ENCODE results near the gene RNF220. TPM values are rescaled to one million over a fixed set of nuclear protein-coding genes. Genes with fewer than 3 reads are reported as not detected.
A peak's percentile ranks its signal among the peaks of the same experiment; 100 is the strongest.

The RNF220 gene
- polyA plus RNA-seq, 4 donors = 52.6 to 86.1 (median 74.9) TPM

DNA sequence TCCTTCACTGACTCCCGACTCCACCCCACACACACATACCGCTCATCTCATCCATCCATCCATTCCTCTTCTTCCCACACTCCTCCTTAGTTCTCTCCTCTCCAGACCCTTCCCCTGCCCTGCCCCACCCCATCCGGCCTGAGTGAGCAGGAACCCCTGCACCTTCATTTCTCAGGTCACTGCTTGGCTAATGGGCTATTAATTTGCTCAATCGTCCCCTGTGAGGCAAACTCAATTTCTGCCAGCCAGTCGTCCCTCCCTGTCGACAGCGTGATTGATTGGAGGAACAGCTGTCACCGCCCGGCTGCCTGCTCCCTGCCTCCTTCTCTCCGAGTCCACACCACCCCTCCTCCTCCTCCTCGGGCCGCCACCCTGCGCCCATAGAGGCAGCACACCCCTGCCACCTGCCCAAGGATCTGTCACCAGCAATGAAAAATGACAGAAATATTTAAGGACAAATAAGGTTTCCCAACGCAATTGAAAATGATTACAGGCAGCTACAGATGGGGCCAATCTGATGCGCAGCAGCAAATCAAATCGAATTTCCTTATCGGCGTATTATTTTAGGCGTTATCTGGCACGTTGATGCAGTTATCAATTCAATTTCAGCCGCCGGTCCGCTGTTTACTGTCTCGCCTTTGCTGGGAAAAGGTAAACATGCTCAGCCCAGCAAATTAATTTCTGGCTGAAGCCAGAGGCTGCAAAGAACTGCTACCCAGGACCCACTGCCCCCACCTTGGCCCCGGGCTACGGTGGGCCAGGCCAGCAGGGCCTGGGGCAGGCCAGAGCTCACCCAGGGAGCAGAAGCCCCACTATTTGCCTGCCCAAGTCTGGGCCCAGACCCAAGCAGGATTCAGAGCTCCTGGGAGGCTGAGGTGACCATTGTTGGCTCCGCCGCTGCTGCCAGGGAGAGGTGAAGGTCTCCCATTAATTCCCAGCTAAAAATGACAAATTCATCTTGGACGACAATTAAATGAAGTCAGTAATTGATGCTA, 197.9 kb downstream of the RNF220 start:
- DNase-seq = peak in 1 of 2 donors; percentile 28
- no peak for FAIRE-seq
- Histone ChIP-seq H3K36me3 (ENCODE audit: control insufficient read depth in 3 of 3, insufficient read depth in 2 of 3, low read depth in 1 of 3, low read length in 3 of 3) (no peaks in the 10 kb centered on the region), H3K27ac (ENCODE audit: low read depth in 1 of 3, low read length in 2 of 3) (no peak overlapping the region), H3K4me3 (ENCODE audit: low read depth in 1 of 3, low read length in 3 of 3) (no peak overlapping the region), H3K9me3 (ENCODE audit: control insufficient read depth in 2 of 2, insufficient read depth in 1 of 2, low read depth in 1 of 2, low read length in 1 of 2) (no peaks in the 10 kb centered on the region), H3K4me1 (ENCODE audit: control insufficient read depth in 3 of 3, insufficient read depth in 2 of 3, low read depth in 1 of 3, low read length in 2 of 3) (peaks cover 0 to 15% (median 0%) of the 10 kb centered on the region in 3 donors), H3K27me3 (ENCODE audit: control insufficient read depth in 3 of 3, insufficient read depth in 3 of 3, low read length in 3 of 3) (peaks cover 0 to 26% (median 0%) of the 10 kb centered on the region in 3 donors)
- 20 to 44% (median 31%) methylated on average over 29 of the region's 29 CpGs for WGBS, 3 donors

DNA sequence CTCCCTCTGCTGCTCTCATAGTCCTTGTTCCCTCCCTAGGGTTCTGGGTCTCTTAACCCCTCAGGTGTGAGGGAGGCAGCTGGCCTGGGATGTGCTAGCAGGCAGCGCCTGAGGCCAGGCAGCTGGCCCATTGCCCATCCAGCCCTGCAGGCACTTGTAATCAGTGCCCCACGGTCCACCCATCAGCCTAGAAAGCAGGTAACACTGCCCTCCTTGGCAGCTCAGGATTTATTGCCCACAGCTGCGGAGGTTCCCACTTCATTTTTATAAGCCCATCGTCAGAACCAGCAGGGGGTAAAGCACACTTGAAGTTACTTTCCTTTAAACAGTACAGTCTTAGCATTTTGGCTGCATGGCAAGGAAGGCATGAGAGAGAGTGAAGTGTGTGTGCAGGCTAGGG, 198.7 kb downstream of the RNF220 start:
- Histone ChIP-seq H3K27me3 (ENCODE audit: control insufficient read depth in 3 of 3, insufficient read depth in 3 of 3, low read length in 3 of 3) (peaks cover 0 to 18% (median 0%) of the 10 kb centered on the region in 3 donors), H3K27ac (ENCODE audit: low read depth in 1 of 3, low read length in 2 of 3) (no peak overlapping the region), H3K9me3 (ENCODE audit: control insufficient read depth in 2 of 2, insufficient read depth in 1 of 2, low read depth in 1 of 2, low read length in 1 of 2) (no peaks in the 10 kb centered on the region), H3K4me3 (ENCODE audit: low read depth in 1 of 3, low read length in 3 of 3) (no peak overlapping the region), H3K4me1 (ENCODE audit: control insufficient read depth in 3 of 3, insufficient read depth in 2 of 3, low read depth in 1 of 3, low read length in 2 of 3) (peaks cover 0 to 15% (median 0%) of the 10 kb centered on the region in 3 donors), H3K36me3 (ENCODE audit: control insufficient read depth in 3 of 3, insufficient read depth in 2 of 3, low read depth in 1 of 3, low read length in 3 of 3) (no peaks in the 10 kb centered on the region)
- FAIRE-seq = no peak
- WGBS, 3 donors = 10 to 46% (median 22%) methylated on average over 4 of the region's 4 CpGs
- peak; percentile 22 to 51 for DNase-seq

DNA sequence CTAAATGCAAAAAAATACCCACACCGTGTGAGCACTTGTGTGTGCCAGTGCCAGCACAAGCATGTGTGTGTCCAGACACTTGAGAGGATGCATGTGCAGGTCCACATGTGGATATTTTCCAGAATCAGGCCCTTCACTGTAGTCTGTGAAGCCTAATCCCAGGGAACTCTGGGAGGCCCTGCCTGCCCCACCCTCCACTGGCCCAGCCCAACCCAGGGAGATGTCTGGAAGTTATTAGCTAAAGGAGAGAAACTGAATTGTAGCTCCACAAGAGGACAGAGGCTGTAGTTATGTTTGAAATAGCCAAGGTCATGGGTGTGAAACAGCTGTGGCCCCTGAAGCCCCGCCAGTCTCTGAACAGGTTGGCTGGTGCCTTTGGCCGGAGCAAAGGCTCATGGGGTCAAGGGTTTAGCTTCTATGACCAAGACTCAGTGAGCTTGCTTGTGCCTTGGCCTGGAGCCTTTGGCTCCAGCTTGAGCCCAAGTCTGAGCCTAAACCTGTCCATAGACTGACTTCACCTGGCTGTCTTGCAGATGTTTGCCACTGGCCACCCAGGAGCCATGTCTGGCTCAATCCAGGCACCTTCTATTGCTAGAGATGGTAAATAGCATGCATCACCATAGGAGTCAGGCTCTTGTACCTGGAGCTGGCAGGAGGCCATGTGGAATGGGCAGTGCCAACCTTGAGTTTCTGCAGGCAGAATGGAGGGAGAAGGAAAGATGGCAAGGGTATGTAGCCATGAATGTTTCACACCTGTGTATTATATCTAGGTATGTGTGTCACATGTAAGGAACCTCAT, 199.3 kb downstream of the RNF220 start:
- no peak for FAIRE-seq

DNA sequence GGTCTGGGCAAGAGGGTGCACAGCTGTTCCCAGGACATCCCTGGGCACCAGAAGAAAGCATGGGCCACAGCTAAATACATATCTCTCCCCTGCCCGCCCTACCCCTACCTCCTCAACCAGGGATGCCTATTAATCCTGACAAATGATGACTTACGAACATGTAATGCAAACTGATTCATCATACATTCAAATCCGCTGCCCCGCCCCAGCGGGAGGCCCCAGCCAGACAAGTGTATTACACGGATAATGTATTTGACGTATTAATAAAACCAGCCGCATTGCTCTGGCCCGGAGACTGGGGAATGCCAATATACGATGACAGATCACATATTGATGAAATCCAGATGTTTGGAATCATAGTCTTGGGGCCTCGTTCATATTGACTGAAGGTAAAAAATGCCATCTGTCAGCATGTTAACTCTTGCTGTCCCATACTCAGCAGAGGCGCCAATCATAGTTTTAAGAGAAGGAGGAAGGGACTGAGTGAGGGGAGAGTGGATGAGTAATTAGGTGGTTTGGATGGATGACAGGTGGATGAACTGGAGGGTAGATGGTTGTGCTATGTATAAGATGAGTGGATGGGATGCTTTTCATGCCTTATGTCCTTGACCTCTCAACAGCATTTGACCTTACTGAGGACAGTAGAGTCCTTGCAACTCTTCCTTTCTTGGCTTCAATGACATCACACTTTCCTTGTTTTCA, 201.0 kb downstream of the RNF220 start:
- no peaks in the 10 kb centered on the region for H3K9me3 ChIP-seq (ENCODE audit: control insufficient read depth in 2 of 2, insufficient read depth in 1 of 2, low read depth in 1 of 2, low read length in 1 of 2)
- DNase-seq (no peak), FAIRE-seq (no peak)
- H3K27ac ChIP-seq (ENCODE audit: low read depth in 1 of 3, low read length in 2 of 3) = no peak overlapping the region
- 86 to 87% (median 86%) methylated on average over 12 of the region's 12 CpGs for WGBS, 3 donors
- no peak overlapping the region for H3K4me3 ChIP-seq (ENCODE audit: low read depth in 1 of 3, low read length in 3 of 3)
- peaks cover 0 to 18% (median 0%) of the 10 kb centered on the region in 3 donors for H3K27me3 ChIP-seq (ENCODE audit: control insufficient read depth in 3 of 3, insufficient read depth in 3 of 3, low read length in 3 of 3)
- H3K36me3 ChIP-seq (ENCODE audit: control insufficient read depth in 3 of 3, insufficient read depth in 2 of 3, low read depth in 1 of 3, low read length in 3 of 3) = no peaks in the 10 kb centered on the region
- peaks cover 0 to 22% (median 0%) of the 10 kb centered on the region in 3 donors for H3K4me1 ChIP-seq (ENCODE audit: control insufficient read depth in 3 of 3, insufficient read depth in 2 of 3, low read depth in 1 of 3, low read length in 2 of 3)

More for the DNA sequence above, 199.3 kb downstream of the RNF220 start:
- no peaks in the 10 kb centered on the region for H3K9me3 ChIP-seq (ENCODE audit: control insufficient read depth in 2 of 2, insufficient read depth in 1 of 2, low read depth in 1 of 2, low read length in 1 of 2)
- H3K4me1 ChIP-seq (ENCODE audit: control insufficient read depth in 3 of 3, insufficient read depth in 2 of 3, low read depth in 1 of 3, low read length in 2 of 3) = peaks cover 0 to 15% (median 0%) of the 10 kb centered on the region in 3 donors
- H3K4me3 ChIP-seq (ENCODE audit: low read depth in 1 of 3, low read length in 3 of 3) = no peak overlapping the region
- peaks cover 0 to 18% (median 0%) of the 10 kb centered on the region in 3 donors for H3K27me3 ChIP-seq (ENCODE audit: control insufficient read depth in 3 of 3, insufficient read depth in 3 of 3, low read length in 3 of 3)
- WGBS, 3 donors = 34 to 65% (median 42%) methylated on average over 3 of the region's 3 CpGs
- H3K27ac ChIP-seq (ENCODE audit: low read depth in 1 of 3, low read length in 2 of 3) = no peak overlapping the region
- no peaks in the 10 kb centered on the region for H3K36me3 ChIP-seq (ENCODE audit: control insufficient read depth in 3 of 3, insufficient read depth in 2 of 3, low read depth in 1 of 3, low read length in 3 of 3)
- DNase-seq = peak; percentile 20 to 42

DNA sequence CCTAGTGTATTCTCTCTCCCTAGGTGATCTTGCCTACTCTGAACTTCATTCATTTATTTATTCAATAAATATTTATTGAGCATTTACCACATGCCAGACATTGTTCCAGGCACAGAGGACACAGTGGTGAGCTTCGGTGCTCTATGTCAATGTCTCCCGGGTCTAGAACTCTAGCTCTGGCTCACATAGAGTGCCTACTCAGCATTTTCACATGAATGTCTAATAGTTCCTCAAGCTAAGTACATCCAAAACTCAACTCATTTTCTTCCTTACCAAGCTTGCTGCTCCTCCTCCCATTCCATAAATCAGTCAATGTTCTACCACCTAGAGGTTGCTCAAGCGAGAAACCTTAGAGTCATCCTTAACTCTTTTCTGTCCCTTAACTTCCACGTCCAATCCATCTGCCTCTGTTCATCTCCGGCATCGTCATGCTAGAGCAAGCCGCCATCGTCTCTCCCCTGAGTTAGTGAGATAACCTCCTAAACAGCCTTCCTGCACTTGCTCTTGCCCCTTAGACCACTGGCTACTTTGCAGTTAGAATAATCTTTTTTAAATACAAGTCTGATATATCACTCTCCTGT, 201.7 kb downstream of the RNF220 start:
- DNase-seq = no peak
- Histone ChIP-seq H3K36me3 (ENCODE audit: control insufficient read depth in 3 of 3, insufficient read depth in 2 of 3, low read depth in 1 of 3, low read length in 3 of 3) (no peaks in the 10 kb centered on the region), H3K4me1 (ENCODE audit: control insufficient read depth in 3 of 3, insufficient read depth in 2 of 3, low read depth in 1 of 3, low read length in 2 of 3) (peaks cover 0 to 23% (median 0%) of the 10 kb centered on the region in 3 donors), H3K27ac (ENCODE audit: low read depth in 1 of 3, low read length in 2 of 3) (no peak overlapping the region), H3K9me3 (ENCODE audit: control insufficient read depth in 2 of 2, insufficient read depth in 1 of 2, low read depth in 1 of 2, low read length in 1 of 2) (no peaks in the 10 kb centered on the region), H3K4me3 (ENCODE audit: low read depth in 1 of 3, low read length in 3 of 3) (no peak overlapping the region), H3K27me3 (ENCODE audit: control insufficient read depth in 3 of 3, insufficient read depth in 3 of 3, low read length in 3 of 3) (peaks cover 0 to 10% (median 0%) of the 10 kb centered on the region in 3 donors)
- no peak for FAIRE-seq
- WGBS, 3 donors = 77 to 88% (median 85%) methylated on average over 8 of the region's 8 CpGs

DNA sequence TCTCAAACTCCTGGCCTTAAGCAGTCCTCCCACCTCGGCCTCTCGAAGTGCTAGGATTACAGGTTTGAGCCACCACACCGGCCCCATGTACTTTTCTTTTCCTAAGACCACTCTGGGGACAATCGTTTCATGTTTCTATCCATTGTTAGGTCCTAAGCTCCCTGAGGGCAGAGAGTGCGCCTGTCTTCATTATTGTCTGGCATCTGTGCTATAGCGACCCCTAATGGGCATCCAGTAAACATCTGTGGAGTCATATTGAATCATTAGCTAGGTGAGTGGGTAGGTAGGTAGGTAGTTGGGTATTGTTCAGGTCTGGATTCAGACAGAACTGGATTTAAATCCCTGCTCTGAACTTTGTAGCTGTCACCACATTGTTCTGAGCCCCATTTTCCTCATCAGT, 203.1 kb downstream of the RNF220 start:
- H3K36me3 ChIP-seq (ENCODE audit: control insufficient read depth in 3 of 3, insufficient read depth in 2 of 3, low read depth in 1 of 3, low read length in 3 of 3) = no peaks in the 10 kb centered on the region
- no peak overlapping the region for H3K4me3 ChIP-seq (ENCODE audit: low read depth in 1 of 3, low read length in 3 of 3)
- H3K27me3 ChIP-seq (ENCODE audit: control insufficient read depth in 3 of 3, insufficient read depth in 3 of 3, low read length in 3 of 3) = peaks cover 0 to 4% (median 0%) of the 10 kb centered on the region in 3 donors
- FAIRE-seq (no peak), DNase-seq (peak in 1 of 2 donors; percentile 20)
- H3K27ac ChIP-seq (ENCODE audit: low read depth in 1 of 3, low read length in 2 of 3) = no peak overlapping the region
- peaks cover 0 to 20% (median 0%) of the 10 kb centered on the region in 3 donors for H3K4me1 ChIP-seq (ENCODE audit: control insufficient read depth in 3 of 3, insufficient read depth in 2 of 3, low read depth in 1 of 3, low read length in 2 of 3)
- H3K9me3 ChIP-seq (ENCODE audit: control insufficient read depth in 2 of 2, insufficient read depth in 1 of 2, low read depth in 1 of 2, low read length in 1 of 2) = no peaks in the 10 kb centered on the region
- 78 to 86% (median 79%) methylated on average over 6 of the region's 6 CpGs for WGBS, 3 donors

DNA sequence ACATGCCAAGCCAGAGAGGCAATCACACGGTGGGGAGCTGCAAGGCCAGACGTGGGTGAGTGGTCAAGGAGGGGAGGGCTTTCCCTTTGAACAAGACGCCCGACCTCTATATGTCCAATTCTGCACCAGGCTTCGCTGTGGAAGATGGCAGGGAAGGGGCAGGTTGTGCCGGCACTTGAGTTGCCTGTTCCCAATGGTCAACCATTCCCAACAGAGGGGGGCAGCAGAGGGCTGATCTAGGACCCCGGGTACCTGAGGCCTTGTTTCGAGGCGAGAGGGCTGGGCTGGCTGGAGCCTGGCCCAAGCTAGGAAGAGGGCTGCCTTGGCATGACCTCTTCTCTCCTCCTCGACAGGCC, 204.3 kb downstream of the RNF220 start:
- H3K27me3 ChIP-seq (ENCODE audit: control insufficient read depth in 3 of 3, insufficient read depth in 3 of 3, low read length in 3 of 3) = peaks cover 0 to 4% (median 0%) of the 10 kb centered on the region in 3 donors
- 43 to 53% (median 47%) methylated on average over 10 of the region's 10 CpGs for WGBS, 3 donors
- no peak overlapping the region for H3K4me3 ChIP-seq (ENCODE audit: low read depth in 1 of 3, low read length in 3 of 3)
- no peak overlapping the region for H3K27ac ChIP-seq (ENCODE audit: low read depth in 1 of 3, low read length in 2 of 3)
- FAIRE-seq (no peak), DNase-seq (peak; percentile 61 to 62)
- peaks cover 0 to 10% (median 0%) of the 10 kb centered on the region in 3 donors for H3K4me1 ChIP-seq (ENCODE audit: control insufficient read depth in 3 of 3, insufficient read depth in 2 of 3, low read depth in 1 of 3, low read length in 2 of 3)
- H3K9me3 ChIP-seq (ENCODE audit: control insufficient read depth in 2 of 2, insufficient read depth in 1 of 2, low read depth in 1 of 2, low read length in 1 of 2) = no peaks in the 10 kb centered on the region
- no peaks in the 10 kb centered on the region for H3K36me3 ChIP-seq (ENCODE audit: control insufficient read depth in 3 of 3, insufficient read depth in 2 of 3, low read depth in 1 of 3, low read length in 3 of 3)
